HEK293 (cell line): ENCODE results near the gene TSHZ2.

Experiments
- CTCF ChIA-PET: fragments of 350-600 bp; formaldehyde crosslinking; extraction: SDS; loops from one replicate; lab custom pipeline; 2021; ENCODE audit warnings: antibody characterized with exemption; lab: Yijun Ruan, JAX
- POLR2A ChIA-PET: fragments of 300-600 bp; formaldehyde crosslinking; extraction: SDS; loops from one replicate; lab custom pipeline; 2020; ENCODE audit warnings: antibody characterized with exemption, inconsistent platforms; lab: Yijun Ruan, JAX
- H3K27ac ChIP-seq: fragments of 200-500 bp; sonication (Bioruptor generic); 2 replicates; pipeline ENCODE4 v1.5.1; 2014; ENCODE audit warnings: low read depth, low read length, control low read depth, inconsistent platforms; ENCODE audit errors: extremely low read depth
- H3K36me3 ChIP-seq, 2 experiments: fragments of 200-500 bp in 1 of 2; sonication (Bioruptor generic) in 1 of 2; 1 replicate in 1 of 2; 2 replicates in 1 of 2; pipeline ENCODE4 v1.5.1; 2014 to 2017; ENCODE audit warnings: inconsistent platforms in 2 of 2, low read length in 2 of 2; ENCODE audit not compliant: control insufficient read depth in 2 of 2, insufficient read depth in 1 of 2
- H3K4me1 ChIP-seq: fragments of 200-500 bp; sonication (Bioruptor generic); 2 replicates; pipeline ENCODE4 v1.5.1; 2014; ENCODE audit warnings: mild to moderate bottlenecking, low read length, inconsistent platforms; ENCODE audit not compliant: control insufficient read depth, insufficient read depth
- H3K4me3 ChIP-seq: 2 replicates; pipeline ENCODE4 v1.5.1; 2011; ENCODE audit warnings: low read depth, mild to moderate bottlenecking, control low read depth, low read length, moderate library complexity
- H3K9me3 ChIP-seq: fragments of 200-500 bp; sonication (Bioruptor generic); 2 replicates; pipeline ENCODE4 v1.5.1; 2014; ENCODE audit warnings: low read depth, low read length, inconsistent platforms; ENCODE audit not compliant: control insufficient read depth, insufficient read depth
- MEIS1 ChIP-seq: sonication (generic); formaldehyde crosslinking; IDR thresholded peaks from 2 replicates; pipeline ENCODE4 v1.8.1; 2022; ENCODE audit warnings: missing genetic modification reagents, mild to moderate bottlenecking, borderline replicate concordance
- OSR2 ChIP-seq: fragments of 450-650 bp; formaldehyde crosslinking; IDR thresholded peaks from 2 replicates; pipeline ENCODE4 v1.5.1; 2016; ENCODE audit warnings: missing biosample characterization, missing genetic modification characterization
- SCRT1 ChIP-seq: fragments of 450-650 bp; formaldehyde crosslinking; IDR thresholded peaks from 2 replicates; pipeline ENCODE4 v1.5.1; 2016; ENCODE audit warnings: missing biosample characterization, missing genetic modification characterization, borderline replicate concordance
- YY1 ChIP-seq: fragments of 450-650 bp; formaldehyde crosslinking; IDR thresholded peaks from 2 replicates; pipeline ENCODE4 v1.5.1; 2018; ENCODE audit warnings: missing biosample characterization, missing genetic modification characterization
- ZNF133 ChIP-seq: fragments of 450-650 bp; formaldehyde crosslinking; IDR thresholded peaks from 2 replicates; pipeline ENCODE4 v1.5.1; 2016; ENCODE audit warnings: missing biosample characterization, missing genetic modification characterization
- ZNF184 ChIP-seq: fragments of 450-650 bp; IDR thresholded peaks from 2 replicates; pipeline ENCODE4 v1.5.1; 2018; ENCODE audit warnings: missing biosample characterization, mild to moderate bottlenecking, missing genetic modification characterization
- ZNF19 ChIP-seq: fragments of 450-650 bp; formaldehyde crosslinking; IDR thresholded peaks from 2 replicates; pipeline ENCODE4; 2016; ENCODE audit warnings: missing biosample characterization, missing genetic modification characterization, low read depth
- ZNF2 ChIP-seq: fragments of 450-650 bp; formaldehyde crosslinking; IDR thresholded peaks from 2 replicates; pipeline ENCODE4 v1.5.1; 2016; ENCODE audit warnings: missing biosample characterization, missing genetic modification characterization
- ZNF202 ChIP-seq: fragments of 450-650 bp; formaldehyde crosslinking; IDR thresholded peaks from 2 replicates; pipeline ENCODE4 v1.5.1; 2016; ENCODE audit warnings: missing biosample characterization, missing genetic modification characterization, borderline replicate concordance
- ZNF221 ChIP-seq: fragments of 450-650 bp; formaldehyde crosslinking; IDR thresholded peaks from 2 replicates; pipeline ENCODE4 v1.5.1; 2017; ENCODE audit warnings: missing biosample characterization, missing genetic modification characterization, borderline replicate concordance
- ZNF324 ChIP-seq: fragments of 450-650 bp; formaldehyde crosslinking; IDR thresholded peaks from 2 replicates; pipeline ENCODE4 v1.5.1; 2016; ENCODE audit warnings: missing biosample characterization, missing genetic modification characterization
- ZNF341 ChIP-seq: fragments of 450-650 bp; formaldehyde crosslinking; IDR thresholded peaks from 2 replicates; pipeline ENCODE4; 2016; ENCODE audit warnings: low read depth, missing biosample characterization, missing genetic modification characterization
- ZNF624 ChIP-seq: fragments of 450-650 bp; formaldehyde crosslinking; IDR thresholded peaks from 2 replicates; pipeline ENCODE4 v1.5.1; 2017; ENCODE audit warnings: missing biosample characterization, missing genetic modification characterization
- ZNF626 ChIP-seq: fragments of 450-650 bp; sonication (Bioruptor Pico); formaldehyde crosslinking; IDR thresholded peaks from 2 replicates; pipeline ENCODE4 v1.5.1; 2018; ENCODE audit warnings: missing biosample characterization, missing genetic modification characterization, inconsistent platforms
- ZSCAN16 ChIP-seq: fragments of 450-650 bp; formaldehyde crosslinking; IDR thresholded peaks from 2 replicates; pipeline ENCODE4 v1.5.1; 2016; ENCODE audit warnings: missing biosample characterization, missing genetic modification characterization
- TF ChIP-seq, protein P1 (sequence below): fragments of 450-650 bp; formaldehyde crosslinking; IDR thresholded peaks from 2 replicates; pipeline ENCODE4 v1.5.1; 2016; ENCODE audit warnings: missing biosample characterization, missing genetic modification characterization, borderline replicate concordance
- TF ChIP-seq, protein P2 (sequence below): fragments of 450-650 bp; formaldehyde crosslinking; IDR thresholded peaks from 2 replicates; pipeline ENCODE4 v1.5.1; 2017; ENCODE audit warnings: missing biosample characterization, missing genetic modification characterization
- TF ChIP-seq, protein P3 (sequence below): fragments of 450-650 bp; formaldehyde crosslinking; IDR thresholded peaks from 2 replicates; pipeline ENCODE4 v1.5.1; 2016; ENCODE audit warnings: missing biosample characterization, missing genetic modification characterization, low read depth
- TF ChIP-seq, protein P4 (sequence below): fragments of 450-650 bp; formaldehyde crosslinking; IDR thresholded peaks from 2 replicates; pipeline ENCODE4 v1.5.1; 2016; ENCODE audit warnings: missing biosample characterization, missing genetic modification characterization
- TF ChIP-seq, protein P5 (sequence below): fragments of 450-650 bp; formaldehyde crosslinking; optimal IDR thresholded peaks from 2 replicates; pipeline ENCODE3; 2016; ENCODE audit warnings: missing biosample characterization, mild to moderate bottlenecking, missing genetic modification characterization

Gene TSHZ2

DNA sequence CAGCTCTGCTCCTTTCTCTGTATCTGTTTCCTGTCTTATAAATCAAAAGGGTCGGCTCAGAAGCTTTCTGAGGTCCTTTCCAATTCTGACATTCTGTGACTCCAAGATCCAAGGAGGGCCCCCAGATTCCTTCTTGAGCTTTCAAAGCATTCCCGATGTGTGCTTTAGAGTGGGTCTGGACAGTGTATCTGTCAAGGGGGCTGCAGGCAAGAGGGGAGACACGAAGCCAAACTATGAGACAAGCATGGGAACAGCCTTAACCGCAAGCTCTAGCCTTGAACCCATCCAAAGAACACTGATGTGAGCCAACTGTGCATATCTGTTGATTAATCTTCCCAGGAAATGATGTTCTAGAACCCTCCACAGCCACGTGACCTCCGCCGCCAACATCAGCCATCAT, 73.8 kb downstream of the TSHZ2 start (continued):
- TF ChIP-seq, protein P1, sequence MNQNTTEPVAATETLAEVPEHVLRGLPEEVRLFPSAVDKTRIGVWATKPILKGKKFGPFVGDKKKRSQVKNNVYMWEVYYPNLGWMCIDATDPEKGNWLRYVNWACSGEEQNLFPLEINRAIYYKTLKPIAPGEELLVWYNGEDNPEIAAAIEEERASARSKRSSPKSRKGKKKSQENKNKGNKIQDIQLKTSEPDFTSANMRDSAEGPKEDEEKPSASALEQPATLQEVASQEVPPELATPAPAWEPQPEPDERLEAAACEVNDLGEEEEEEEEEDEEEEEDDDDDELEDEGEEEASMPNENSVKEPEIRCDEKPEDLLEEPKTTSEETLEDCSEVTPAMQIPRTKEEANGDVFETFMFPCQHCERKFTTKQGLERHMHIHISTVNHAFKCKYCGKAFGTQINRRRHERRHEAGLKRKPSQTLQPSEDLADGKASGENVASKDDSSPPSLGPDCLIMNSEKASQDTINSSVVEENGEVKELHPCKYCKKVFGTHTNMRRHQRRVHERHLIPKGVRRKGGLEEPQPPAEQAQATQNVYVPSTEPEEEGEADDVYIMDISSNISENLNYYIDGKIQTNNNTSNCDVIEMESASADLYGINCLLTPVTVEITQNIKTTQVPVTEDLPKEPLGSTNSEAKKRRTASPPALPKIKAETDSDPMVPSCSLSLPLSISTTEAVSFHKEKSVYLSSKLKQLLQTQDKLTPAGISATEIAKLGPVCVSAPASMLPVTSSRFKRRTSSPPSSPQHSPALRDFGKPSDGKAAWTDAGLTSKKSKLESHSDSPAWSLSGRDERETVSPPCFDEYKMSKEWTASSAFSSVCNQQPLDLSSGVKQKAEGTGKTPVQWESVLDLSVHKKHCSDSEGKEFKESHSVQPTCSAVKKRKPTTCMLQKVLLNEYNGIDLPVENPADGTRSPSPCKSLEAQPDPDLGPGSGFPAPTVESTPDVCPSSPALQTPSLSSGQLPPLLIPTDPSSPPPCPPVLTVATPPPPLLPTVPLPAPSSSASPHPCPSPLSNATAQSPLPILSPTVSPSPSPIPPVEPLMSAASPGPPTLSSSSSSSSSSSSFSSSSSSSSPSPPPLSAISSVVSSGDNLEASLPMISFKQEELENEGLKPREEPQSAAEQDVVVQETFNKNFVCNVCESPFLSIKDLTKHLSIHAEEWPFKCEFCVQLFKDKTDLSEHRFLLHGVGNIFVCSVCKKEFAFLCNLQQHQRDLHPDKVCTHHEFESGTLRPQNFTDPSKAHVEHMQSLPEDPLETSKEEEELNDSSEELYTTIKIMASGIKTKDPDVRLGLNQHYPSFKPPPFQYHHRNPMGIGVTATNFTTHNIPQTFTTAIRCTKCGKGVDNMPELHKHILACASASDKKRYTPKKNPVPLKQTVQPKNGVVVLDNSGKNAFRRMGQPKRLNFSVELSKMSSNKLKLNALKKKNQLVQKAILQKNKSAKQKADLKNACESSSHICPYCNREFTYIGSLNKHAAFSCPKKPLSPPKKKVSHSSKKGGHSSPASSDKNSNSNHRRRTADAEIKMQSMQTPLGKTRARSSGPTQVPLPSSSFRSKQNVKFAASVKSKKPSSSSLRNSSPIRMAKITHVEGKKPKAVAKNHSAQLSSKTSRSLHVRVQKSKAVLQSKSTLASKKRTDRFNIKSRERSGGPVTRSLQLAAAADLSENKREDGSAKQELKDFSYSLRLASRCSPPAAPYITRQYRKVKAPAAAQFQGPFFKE (tag by site-specific recombination) = no peak
- TF ChIP-seq, protein P2, sequence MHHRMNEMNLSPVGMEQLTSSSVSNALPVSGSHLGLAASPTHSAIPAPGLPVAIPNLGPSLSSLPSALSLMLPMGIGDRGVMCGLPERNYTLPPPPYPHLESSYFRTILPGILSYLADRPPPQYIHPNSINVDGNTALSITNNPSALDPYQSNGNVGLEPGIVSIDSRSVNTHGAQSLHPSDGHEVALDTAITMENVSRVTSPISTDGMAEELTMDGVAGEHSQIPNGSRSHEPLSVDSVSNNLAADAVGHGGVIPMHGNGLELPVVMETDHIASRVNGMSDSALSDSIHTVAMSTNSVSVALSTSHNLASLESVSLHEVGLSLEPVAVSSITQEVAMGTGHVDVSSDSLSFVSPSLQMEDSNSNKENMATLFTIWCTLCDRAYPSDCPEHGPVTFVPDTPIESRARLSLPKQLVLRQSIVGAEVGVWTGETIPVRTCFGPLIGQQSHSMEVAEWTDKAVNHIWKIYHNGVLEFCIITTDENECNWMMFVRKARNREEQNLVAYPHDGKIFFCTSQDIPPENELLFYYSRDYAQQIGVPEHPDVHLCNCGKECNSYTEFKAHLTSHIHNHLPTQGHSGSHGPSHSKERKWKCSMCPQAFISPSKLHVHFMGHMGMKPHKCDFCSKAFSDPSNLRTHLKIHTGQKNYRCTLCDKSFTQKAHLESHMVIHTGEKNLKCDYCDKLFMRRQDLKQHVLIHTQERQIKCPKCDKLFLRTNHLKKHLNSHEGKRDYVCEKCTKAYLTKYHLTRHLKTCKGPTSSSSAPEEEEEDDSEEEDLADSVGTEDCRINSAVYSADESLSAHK (tag by site-specific recombination) = no peak
- TF ChIP-seq ZNF202 (tag by site-specific recombination) (no peak), ZNF324 (tag by site-specific recombination) (no peak), MEIS1 (CRISPR knock-in tag) (no peak), ZNF2 (no peak), ZSCAN16 (no peak), ZNF626 (no peak), ZNF133 (no peak), YY1 (tag by site-specific recombination) (no peak), SCRT1 (no peak), ZNF184 (tag by site-specific recombination) (no peak), OSR2 (tag by site-specific recombination) (no peak)
- TF ChIP-seq, protein P3, sequence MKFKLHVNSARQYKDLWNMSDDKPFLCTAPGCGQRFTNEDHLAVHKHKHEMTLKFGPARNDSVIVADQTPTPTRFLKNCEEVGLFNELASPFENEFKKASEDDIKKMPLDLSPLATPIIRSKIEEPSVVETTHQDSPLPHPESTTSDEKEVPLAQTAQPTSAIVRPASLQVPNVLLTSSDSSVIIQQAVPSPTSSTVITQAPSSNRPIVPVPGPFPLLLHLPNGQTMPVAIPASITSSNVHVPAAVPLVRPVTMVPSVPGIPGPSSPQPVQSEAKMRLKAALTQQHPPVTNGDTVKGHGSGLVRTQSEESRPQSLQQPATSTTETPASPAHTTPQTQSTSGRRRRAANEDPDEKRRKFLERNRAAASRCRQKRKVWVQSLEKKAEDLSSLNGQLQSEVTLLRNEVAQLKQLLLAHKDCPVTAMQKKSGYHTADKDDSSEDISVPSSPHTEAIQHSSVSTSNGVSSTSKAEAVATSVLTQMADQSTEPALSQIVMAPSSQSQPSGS (tag by site-specific recombination) = no peak
- TF ChIP-seq, protein P4, sequence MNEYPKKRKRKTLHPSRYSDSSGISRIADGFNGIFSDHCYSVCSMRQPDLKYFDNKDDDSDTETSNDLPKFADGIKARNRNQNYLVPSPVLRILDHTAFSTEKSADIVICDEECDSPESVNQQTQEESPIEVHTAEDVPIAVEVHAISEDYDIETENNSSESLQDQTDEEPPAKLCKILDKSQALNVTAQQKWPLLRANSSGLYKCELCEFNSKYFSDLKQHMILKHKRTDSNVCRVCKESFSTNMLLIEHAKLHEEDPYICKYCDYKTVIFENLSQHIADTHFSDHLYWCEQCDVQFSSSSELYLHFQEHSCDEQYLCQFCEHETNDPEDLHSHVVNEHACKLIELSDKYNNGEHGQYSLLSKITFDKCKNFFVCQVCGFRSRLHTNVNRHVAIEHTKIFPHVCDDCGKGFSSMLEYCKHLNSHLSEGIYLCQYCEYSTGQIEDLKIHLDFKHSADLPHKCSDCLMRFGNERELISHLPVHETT (tag by site-specific recombination) = no peak

DNA sequence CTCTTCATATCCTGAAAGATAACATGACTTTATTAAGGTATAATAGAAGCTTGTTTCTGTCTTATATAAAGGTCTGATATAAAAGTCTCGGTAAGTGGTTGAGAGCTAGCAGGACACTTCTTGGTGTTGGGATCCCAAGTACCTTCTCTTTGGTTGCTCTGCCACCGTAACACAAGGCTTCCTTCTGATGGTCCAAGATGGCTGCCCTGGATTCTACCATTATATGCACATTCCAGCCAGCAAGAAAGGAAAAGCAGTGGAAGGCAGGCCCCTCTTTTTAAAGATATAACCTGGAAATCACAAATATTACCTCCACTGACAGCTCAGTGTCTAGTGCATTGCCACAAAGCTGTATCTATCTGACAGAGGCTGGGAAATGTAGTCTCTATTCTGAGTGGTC, 75.0 kb downstream of the TSHZ2 start:
- no peaks in the 10 kb centered on the region for H3K36me3 ChIP-seq
- no peak for TF ChIP-seq ZNF624 (tag by site-specific recombination)
- TF ChIP-seq ZNF221 = no peak
- no peak for TF ChIP-seq ZNF341
- TF ChIP-seq, protein P5, sequence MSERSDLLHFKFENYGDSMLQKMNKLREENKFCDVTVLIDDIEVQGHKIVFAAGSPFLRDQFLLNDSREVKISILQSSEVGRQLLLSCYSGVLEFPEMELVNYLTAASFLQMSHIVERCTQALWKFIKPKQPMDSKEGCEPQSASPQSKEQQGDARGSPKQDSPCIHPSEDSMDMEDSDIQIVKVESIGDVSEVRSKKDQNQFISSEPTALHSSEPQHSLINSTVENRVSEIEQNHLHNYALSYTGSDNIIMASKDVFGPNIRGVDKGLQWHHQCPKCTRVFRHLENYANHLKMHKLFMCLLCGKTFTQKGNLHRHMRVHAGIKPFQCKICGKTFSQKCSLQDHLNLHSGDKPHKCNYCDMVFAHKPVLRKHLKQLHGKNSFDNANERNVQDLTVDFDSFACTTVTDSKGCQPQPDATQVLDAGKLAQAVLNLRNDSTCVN = no peak
- TF ChIP-seq ZNF19 (tag by site-specific recombination) = no peak
- H3K9me3 ChIP-seq = no peaks in the 10 kb centered on the region
- ChIA-PET POLR2A (no interaction called here), CTCF (no interaction called here)
- no peak overlapping the region for H3K4me3 ChIP-seq
- H3K27ac ChIP-seq = no peak overlapping the region
- no peaks in the 10 kb centered on the region for H3K4me1 ChIP-seq
